Measurements from ENCODE around the gene PTPRM. TPM values are rescaled to one million over a fixed set of nuclear protein-coding genes. Genes with fewer than 3 reads are reported as not detected.

Gene PTPRM
- total RNA-seq, 2 experiments from 2014 or later, result 2.1 to 3.0 TPM

DNA sequence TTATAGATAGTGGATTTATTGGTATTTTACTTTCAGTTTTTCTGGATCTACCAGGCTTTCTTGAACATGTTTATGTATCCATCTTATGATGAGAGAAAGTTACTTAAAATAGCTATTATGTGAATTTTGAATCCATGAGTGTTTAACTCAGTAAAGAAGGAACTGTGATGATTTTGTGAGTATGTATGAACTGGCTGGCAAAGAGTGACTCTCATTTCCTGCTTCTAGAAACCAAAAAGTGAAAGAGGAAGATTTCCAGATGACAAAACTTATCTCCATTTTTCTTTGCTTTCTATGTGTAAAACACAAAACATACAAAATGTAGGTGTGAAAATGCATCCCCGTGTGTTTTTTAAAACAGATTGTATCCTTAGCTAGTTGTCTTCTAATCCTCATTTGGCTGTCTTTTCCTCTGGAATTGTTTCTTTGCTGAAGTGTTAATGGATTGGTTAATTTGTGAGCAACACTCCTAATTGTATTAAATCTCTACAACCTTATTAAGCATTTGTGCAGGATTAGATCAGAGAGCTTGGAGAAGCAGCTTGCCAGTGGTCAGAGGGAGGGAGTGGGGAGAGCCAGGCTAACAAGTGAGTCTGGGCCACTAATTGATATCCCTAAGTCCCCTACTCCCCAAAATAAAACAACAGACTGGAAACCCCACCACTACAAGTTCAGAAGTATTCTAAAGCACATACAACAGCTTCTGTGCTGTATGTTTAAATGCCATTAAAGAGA is 23.9 kb downstream of the PTPRM start:
- intact Hi-C loops (cut with micrococcal nuclease), result no loop called here
- Mint-ChIP-seq H3K4me3 (no peak overlapping the region), H3K9me3 (no peaks in the 10 kb centered on the region), H3K4me1 (ENCODE audit: low read depth) (no peaks in the 10 kb centered on the region), H3K27me3 (no peaks in the 10 kb centered on the region), H3K36me3 (ENCODE audit: low read depth) (no peaks in the 10 kb centered on the region), H3K27ac (no peak overlapping the region)
- POLR2A ChIA-PET, result no interaction called here
- CTCF ChIA-PET, result no interaction called here
- DNase-seq (no peak), ATAC-seq (no peak)
- TF ChIP-seq, protein P1, sequence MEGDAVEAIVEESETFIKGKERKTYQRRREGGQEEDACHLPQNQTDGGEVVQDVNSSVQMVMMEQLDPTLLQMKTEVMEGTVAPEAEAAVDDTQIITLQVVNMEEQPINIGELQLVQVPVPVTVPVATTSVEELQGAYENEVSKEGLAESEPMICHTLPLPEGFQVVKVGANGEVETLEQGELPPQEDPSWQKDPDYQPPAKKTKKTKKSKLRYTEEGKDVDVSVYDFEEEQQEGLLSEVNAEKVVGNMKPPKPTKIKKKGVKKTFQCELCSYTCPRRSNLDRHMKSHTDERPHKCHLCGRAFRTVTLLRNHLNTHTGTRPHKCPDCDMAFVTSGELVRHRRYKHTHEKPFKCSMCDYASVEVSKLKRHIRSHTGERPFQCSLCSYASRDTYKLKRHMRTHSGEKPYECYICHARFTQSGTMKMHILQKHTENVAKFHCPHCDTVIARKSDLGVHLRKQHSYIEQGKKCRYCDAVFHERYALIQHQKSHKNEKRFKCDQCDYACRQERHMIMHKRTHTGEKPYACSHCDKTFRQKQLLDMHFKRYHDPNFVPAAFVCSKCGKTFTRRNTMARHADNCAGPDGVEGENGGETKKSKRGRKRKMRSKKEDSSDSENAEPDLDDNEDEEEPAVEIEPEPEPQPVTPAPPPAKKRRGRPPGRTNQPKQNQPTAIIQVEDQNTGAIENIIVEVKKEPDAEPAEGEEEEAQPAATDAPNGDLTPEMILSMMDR (IDR thresholded peaks at IDR 0.05), result no peak

DNA sequence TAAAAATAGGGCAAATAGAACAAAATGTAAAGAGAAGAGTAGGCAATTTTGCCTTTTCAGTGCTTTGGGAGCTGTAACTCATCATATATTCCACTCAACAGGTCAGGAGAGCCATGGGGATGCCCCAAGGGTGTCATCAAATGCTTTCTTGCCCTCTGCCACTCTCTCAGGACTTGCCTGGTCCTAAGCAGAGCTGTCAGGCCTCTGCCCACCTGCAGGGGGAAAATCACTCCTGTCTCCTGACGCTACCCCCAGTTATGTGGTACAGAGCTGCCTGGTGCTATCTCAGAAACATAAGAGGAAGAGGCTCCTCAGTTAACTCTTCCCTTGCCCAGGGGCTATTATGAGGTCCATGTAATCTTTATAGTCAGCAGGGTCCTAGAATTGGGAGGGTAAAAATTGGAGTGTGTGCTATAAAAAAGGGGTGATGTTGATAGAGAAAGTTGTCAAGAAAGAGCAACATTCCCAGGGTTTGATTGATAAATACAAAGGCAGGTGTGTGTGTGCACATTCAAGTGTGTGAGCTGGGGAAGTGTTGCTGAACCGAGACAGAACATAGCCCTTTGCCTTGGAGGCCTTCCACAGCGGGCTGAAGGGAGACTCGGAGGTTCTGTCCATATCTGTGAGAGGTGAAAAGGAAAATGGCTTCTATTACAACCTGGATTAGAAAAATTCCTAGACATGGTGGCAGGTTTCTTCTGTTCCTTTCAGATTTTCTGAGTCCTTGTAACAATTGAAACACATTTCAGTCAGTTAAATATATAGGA is 25.4 kb downstream of the PTPRM start:
- Mint-ChIP-seq H3K27me3 (no peaks in the 10 kb centered on the region), H3K27ac (no peak overlapping the region), H3K36me3 (ENCODE audit: low read depth) (no peaks in the 10 kb centered on the region), H3K9me3 (no peaks in the 10 kb centered on the region), H3K4me1 (ENCODE audit: low read depth) (no peaks in the 10 kb centered on the region), H3K4me3 (no peak overlapping the region)
- POLR2A ChIA-PET, result no interaction called here
- DNase-seq, result no peak
- intact Hi-C loops (cut with micrococcal nuclease), result no loop called here
- CTCF ChIA-PET, result no interaction called here
- ATAC-seq, result no peak
- TF ChIP-seq, protein P1 (IDR thresholded peaks at IDR 0.05), result no peak

DNA sequence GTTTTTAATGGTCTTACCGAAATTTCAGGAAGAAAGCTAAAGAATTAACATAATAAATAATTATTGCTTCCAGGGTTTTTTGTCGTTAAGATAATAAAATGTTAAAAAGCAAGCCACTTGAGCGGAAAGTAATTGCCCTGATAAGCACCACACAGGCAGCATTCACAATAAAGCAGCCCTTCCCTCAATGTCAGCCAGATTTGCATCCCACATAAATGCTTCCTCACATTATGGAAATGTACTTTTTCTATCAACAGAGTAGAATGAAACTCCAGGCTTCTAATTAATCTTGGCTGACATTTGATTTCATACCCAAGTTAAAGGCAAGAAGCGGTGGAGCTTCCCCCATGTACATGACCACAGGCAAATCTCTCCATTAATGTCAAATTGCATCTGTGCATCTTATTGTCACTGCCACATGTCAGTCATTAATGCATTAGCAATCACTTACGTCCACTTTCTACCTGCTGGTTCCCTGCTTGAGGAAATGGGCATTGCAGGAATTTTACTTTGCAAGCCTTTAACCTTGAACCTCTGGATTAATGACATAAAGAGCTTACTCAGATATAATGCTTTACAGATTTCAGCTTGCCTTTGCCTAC is 26.2 kb downstream of the PTPRM start:
- intact Hi-C loops (cut with micrococcal nuclease), result no loop called here
- no peak for ATAC-seq
- no peaks in the 10 kb centered on the region for H3K4me1 Mint-ChIP-seq (ENCODE audit: low read depth)
- H3K4me3 Mint-ChIP-seq, result no peak overlapping the region
- POLR2A ChIA-PET, result no interaction called here
- no peaks in the 10 kb centered on the region for H3K27me3 Mint-ChIP-seq
- DNase-seq, result no peak
- TF ChIP-seq, protein P1 (IDR thresholded peaks at IDR 0.05), result no peak
- no peaks in the 10 kb centered on the region for H3K9me3 Mint-ChIP-seq
- CTCF ChIA-PET, result interaction anchor here (0.6 kb wide), 1 partner anchor 659 kb away, joined by 3 read pairs; no protein-coding TSS in a partner anchor
- H3K27ac Mint-ChIP-seq, result no peak overlapping the region
- H3K36me3 Mint-ChIP-seq (ENCODE audit: low read depth), result no peaks in the 10 kb centered on the region

DNA sequence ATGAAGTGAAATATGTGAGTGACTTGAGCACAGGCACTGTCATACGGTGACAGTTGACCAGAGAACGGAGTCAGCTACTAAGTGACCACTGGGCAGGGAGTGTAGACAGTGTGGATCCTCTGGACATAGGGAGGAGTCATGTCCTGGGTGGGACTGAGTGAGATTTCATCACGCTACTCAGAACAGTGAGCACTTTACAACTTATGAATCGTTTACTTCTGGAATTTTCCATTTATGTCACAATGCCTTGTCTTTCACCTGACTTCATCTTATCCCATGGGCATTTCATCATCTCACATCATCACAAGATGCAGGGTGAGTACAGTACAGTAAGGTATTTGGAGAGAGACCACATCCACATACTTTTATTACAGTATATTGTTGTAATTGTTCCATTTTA is 29.0 kb downstream of the PTPRM start:
- Mint-ChIP-seq H3K27ac (no peak overlapping the region), H3K36me3 (ENCODE audit: low read depth) (no peaks in the 10 kb centered on the region), H3K27me3 (no peaks in the 10 kb centered on the region), H3K9me3 (no peaks in the 10 kb centered on the region), H3K4me1 (ENCODE audit: low read depth) (no peaks in the 10 kb centered on the region), H3K4me3 (no peak overlapping the region)
- intact Hi-C loops (cut with micrococcal nuclease), result no loop called here
- ATAC-seq (no peak), DNase-seq (no peak)
- ChIA-PET POLR2A (no interaction called here), CTCF (no interaction called here)
- TF ChIP-seq, protein P1 (IDR thresholded peaks at IDR 0.05), result no peak

DNA sequence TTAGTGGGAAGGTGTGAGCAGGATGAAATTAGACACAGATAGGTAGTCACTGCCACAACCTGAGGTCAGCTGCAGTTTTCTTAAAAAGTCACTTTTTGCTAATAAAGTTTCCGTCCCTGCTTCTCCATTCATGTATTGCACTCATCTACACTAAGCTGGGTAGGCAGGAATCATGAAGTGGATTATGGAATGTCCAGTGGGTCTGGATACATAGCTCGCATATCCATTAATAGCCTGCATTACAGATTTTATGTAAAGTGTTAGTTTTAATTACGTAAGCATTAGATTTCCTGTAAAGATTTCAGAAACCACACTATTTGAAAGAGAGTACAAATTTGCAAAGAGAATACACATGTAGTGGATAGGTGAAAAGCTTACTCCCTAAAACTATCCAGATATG is 30.4 kb downstream of the PTPRM start:
- Mint-ChIP-seq H3K27me3 (no peaks in the 10 kb centered on the region), H3K9me3 (no peaks in the 10 kb centered on the region), H3K27ac (no peak overlapping the region), H3K4me1 (ENCODE audit: low read depth) (no peaks in the 10 kb centered on the region), H3K36me3 (ENCODE audit: low read depth) (no peaks in the 10 kb centered on the region), H3K4me3 (no peak overlapping the region)
- no peak for DNase-seq
- ChIA-PET POLR2A (no interaction called here), CTCF (no interaction called here)
- no peak for ATAC-seq
- intact Hi-C loops (cut with micrococcal nuclease), result no loop called here
- TF ChIP-seq, protein P1 (IDR thresholded peaks at IDR 0.05), result no peak

All from activated CD8-positive, alpha-beta T cell treated with anti-CD3 and anti-CD28 coated beads for 36 hours (primary cell).